Stimulated activated CD8-positive, alpha-beta memory T cell treated with anti-CD3 and anti-CD28 coated beads, Interleukin-7, amount 100 ng/mL, for 24 hours (primary cell): ENCODE data around the gene CHRM5.
"Not testable (repeated sequence)": the region's sequence is repeated elsewhere in the genome, so short reads cannot be mapped to it uniquely, and the experiment has no call there.

ENCODE experiments used
- DNase-seq: peaks from one replicate; pipeline ENCODE4 v3.0.0-alpha.2; 2020; ENCODE audit warnings: low read depth

The CHRM5 gene

DNA sequence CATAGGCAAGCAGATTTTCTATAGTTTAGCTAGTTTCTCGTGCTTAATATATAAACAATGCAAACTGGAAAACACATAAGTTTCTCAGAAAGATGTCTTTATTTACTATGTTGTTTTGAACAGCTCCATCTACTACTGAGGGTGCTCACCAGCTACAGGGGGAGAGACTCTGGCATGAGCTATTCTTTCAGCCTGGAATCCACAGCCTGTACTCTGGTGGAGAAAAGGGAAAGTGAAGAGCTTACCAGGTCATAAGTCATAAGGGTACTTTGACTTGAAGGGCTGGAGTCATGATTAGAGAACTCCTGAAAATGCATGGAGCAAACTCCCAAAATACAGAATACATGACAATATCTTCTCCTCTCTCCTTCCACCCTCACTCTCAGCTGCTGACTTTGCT, 75.1 kb downstream of the CHRM5 start:
- no peak for DNase-seq

DNA sequence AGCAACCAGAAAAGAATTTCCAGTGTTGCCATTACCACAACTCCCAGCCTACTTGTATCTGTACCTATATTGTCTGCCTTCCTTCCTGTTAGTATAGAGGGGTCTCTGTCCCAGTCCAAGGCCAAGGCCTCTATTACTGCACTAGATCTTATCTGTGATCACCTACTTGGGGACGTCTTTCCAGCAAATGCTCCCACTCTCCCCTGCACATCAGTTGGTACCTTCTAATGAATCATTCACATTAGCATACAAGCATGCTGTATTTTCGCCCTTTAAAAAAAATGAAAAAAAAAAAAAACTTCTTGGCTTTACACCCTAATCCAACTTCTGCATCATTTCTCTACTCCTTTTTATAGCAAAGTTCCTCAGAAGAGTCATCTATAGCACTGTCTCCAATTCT, 75.5 kb downstream of the CHRM5 start:
- DNase-seq: no peak

DNA sequence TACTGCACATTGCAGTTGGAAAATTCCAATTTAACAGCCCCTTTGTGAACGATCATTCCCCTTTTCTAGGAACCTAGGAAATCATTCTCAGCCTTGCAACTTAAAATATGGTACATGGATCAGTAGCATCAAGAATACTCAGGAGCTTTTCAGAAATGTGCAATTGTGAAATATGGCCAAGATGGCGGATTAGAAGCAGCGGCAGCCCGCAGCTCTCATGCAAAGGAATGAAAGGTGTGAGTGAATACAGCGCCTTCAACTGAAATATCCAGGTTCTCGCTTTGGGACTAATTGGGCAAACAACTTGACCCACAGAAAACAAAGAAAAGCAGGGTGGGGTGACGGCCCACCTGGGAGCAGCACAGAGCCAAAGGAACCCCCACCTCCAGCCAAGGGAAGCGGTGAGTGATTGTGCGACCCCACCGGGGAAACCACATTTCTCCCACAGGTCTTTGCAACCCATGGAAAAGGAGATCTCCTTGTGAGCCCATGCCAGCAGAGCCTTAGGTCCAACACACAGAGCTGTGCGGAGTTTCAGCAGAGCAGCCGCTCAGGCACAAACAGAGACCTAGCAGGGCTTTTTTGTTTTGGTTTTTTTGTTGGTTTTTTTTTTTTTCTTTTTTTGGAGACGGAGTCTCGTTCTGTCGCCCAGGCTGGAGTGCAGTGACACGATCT, 78.3 kb downstream of the CHRM5 start:
- DNase-seq: no peak

DNA sequence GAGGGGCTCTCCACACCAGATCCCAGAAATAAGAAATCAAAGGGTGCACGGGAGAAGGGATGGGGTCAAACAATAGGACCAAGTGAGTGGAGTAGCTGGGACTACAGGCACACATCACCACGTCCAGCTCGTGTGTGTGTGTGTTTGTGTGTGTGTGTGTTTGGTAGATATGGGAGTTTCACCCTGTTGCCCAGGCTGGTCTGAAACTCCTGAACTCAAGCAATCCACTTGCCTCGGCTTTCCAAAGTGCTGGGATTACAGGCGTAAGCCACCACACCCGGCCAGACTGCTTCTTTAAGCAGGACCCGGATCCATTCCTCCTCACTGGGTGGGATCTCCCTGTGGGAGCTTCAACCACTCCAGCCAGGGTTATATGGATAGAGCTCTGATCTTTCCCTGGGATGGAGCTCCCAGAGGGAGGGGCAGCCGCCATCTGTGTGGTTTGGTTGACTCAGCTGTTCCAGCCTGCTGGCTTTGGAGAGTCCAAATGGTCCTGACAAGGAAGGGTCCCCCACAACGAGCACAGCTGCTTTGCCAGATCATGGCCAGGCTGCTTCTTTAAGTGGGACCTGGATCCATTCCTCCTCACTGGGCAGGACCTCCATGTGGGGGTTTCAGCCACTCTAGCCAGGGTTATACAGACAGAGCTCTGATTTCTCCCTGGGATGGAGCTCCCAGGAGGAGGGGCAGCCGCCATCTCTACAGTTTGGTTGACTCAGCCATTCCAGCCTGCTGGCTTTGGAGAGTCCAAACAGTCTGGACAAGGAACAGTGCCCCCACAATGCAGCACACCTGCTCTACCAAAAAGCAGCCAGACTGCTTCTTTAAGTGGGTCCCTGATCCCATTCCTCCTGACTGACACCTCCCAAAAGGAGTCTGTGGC, 79.8 kb downstream of the CHRM5 start:
- DNase-seq: no peak

DNA sequence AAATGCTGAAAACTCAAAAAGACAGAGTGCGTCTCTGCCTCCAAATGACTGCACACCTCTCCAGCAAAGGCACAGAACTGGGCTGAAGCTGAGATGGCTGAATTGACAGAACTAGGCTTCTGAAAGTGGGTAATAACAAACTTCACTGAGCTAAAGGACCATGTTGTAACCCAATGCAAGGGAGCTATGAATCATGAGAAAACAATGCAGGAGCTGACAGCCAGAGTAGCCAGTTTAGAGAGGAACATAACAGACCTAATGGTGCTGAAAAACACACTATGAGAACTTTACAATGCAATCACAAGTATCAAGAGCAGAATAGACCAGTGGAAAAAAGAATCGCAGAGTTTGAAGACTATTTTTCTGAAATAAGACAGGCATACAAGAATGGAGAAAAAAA, 80.8 kb downstream of the CHRM5 start:
- DNase-seq: no peak

DNA sequence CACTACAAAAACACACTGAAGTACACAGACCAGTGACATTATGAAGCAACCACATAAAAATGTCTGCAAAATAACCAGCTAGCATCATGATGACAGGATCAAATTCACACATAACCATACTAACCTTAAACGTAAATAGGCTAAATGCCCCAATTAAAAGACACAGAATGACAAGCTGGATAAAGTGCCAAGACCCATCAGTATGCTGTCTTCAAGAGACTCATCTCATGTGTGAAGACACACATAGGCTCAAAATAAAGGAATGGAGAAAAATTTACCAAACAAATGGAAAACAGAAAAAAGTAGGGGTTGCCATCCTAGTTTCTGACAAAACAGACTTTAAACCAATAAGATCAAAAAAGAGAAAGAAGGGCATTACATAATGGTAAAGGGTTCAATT, 82.1 kb downstream of the CHRM5 start:
- DNase-seq: not testable (repeated sequence)

DNA sequence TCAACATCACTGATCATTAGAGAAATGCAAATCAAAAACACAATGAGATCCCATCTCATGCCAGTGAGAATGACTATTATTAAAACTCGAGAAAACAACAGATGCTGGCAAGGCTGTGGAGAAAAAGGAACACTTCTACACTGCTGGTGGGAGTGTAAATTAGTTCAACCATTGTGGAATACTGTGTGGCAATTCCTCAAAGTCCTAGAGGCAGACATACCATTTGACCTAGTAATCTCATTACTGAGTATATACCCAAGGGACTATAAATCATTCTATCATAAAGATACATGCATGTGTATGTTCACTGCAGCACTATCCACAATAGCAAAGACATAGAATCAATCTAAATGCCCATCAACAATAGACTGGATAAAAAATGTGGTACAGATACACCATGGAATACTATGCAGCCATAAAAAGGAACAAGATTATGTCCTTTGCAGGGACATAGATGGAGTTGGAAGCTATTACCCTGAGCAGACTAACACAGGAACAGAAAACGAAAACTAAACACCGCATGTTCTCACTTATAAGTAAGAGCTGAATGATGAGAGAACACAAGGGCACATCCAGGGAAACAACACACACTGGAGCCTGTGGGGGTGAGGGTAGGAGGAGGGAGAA, 85.9 kb downstream of the CHRM5 start:
- DNase-seq: no peak

DNA sequence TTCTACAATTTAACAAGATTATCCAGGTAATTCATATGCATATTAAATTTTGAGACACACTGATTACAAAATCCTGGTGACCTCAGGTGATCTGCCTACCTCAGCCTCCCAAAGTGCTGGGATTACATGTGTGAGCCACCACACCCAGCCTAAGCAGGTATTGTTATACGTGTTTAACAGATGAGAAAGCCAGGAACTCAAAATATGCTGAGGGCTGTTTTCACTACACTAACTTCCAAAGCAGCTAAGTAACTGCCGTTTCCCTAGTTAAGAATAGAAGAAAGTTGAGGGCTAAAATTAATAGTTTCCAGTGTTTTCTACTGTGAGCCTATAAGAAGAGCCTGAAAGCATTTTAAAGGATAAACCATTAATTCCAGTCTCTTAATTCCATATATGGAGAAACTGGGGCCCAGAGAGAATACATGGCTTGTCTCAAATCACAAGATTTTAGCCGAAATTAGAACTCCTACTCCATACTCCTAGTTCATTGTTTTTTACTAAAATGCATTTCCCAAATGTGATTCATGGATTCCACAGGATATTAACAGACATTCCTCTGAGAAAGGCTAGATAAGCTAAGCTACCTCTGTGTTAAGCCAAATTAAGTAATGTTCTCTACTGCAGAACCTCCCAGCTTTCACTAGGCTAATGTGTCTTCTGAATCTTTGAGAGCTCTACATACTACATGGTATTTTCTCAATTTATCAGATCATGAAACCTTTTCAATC, 87.7 kb downstream of the CHRM5 start:
- no peak for DNase-seq

DNA sequence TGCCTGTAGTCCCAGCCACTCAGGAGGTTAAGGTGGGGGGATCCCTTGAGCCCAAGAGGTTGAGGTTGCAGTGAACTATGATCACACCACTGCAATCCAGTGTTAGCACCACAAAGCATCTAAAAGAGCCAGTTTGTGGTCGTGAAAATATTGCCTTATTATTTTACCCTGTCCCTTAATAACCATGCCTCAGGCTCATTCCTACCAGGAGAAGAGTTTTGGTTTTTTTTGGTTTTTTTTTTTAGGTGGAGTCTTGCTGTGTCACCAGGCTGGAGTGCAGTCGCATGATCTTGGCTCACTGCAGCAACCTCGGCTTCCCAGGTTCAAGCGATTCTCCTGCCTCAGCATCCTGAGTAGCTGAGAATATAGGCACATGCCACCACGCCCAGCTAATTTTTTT, 88.6 kb downstream of the CHRM5 start:
- no peak for DNase-seq

DNA sequence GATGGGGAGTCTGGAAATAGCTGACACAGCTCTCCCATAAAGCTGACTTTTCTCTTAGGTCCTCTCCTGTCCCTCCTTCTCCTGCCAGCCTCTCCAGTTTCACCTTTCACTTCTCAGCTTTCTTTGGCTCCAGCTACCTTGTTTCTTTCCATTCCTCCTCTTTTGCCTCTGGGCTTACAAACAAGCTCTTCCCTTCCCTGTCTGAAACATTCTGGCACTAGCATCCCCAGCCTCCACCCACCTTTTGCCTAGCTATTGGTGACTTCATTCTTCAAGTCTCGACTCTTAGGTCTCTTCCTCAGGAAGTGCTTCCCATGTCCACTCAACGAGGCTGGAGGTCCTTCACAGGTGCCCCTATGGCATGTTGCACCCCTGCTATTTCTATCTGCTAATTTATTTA, 91.2 kb downstream of the CHRM5 start:
- no peak for DNase-seq

DNA sequence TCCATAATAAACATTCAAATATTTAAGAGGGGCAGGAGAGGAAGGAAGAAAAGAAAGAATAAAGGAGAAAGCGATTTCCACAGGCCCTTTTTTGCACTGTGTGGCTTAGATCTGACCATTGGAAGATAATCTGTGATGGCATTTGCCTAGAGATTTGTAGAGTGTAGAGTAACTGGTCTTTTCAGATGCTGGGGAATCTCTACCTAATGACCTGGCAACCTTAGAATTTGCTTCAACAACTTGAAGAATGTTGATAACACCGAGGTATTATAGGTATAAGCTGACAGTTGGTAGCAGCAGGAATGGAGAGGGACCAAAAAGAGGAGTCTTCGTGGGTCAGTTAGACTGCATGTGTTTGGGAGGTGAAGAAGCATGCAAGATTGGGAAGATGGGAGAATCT, 91.6 kb downstream of the CHRM5 start:
- DNase-seq: no peak

DNA sequence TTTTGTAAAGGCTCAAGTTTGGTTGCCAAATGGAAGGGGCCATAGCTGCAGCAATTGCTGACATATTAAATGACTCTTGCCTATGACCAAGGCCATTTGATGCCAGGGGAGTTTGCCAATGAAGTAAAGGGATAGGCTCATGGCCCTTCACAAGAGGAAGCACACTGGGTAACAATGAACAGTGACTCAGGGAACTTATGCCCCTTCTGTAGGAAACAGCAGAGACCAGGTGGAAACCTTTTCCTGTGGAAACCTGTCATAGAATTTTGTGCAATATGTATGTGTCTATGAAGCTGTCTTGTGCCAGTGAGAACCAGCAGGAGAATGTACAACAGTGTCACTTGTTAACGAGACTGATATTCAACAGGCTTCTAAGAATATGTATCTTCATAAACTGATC, 96.1 kb downstream of the CHRM5 start:
- no peak for DNase-seq

DNA sequence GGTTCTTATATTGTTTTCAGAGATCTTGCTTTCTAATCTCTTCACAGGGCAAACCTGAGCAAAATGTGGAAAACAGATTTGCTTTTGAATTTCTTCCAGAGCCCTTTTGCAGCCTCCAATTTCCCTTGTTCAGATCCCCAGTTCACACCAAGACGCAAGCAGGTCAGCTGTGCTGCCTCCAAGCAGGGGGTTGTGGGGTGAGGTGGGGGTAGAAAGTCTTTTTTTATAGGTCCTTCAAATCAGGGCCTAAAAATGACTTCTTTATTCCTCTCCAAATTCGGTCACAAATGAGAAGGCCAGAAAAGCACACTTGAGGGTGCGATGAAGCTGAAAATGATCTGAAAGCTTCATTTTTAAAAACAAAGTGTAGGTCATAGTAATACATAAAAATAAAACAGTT, 97.0 kb downstream of the CHRM5 start:
- no peak for DNase-seq

DNA sequence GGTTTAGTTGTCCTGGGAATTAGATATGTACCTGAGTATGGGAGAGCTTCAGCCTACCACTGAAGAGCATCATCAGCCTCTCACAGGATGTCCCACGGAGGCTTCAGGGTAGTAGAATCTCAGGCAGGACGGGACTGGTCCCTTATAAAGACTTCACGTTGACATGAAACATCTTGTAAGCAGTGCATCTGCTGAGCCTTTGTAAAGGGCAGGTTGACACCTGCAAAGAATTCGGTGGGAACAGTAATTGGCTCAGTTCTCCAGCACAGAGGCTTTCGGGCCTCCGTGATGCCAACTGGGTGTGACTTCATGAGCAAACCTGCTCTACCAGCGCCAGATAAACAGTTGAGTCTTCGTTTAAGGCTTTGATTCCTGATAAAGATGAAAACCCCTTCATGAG, 97.6 kb downstream of the CHRM5 start:
- no peak for DNase-seq

DNA sequence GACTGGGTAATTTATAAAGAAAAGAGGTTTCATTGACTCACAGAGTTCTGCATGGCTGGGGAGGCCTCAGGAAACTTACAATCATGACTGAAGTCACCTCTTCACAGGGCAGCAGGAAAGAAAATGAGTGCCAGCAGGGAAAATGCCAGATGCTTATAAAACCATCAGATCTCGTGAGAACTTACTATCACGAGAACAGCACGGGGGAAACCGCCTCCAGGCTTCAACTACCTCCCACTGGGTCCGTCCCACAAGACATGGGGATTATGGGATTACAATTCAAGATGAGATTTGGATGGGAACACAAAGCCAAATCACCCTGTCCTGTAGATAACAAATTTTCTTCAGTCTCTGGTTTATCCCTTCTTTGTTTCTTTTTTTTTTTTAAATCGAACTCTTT, 101.7 kb downstream of the CHRM5 start:
- DNase-seq: no peak

DNA sequence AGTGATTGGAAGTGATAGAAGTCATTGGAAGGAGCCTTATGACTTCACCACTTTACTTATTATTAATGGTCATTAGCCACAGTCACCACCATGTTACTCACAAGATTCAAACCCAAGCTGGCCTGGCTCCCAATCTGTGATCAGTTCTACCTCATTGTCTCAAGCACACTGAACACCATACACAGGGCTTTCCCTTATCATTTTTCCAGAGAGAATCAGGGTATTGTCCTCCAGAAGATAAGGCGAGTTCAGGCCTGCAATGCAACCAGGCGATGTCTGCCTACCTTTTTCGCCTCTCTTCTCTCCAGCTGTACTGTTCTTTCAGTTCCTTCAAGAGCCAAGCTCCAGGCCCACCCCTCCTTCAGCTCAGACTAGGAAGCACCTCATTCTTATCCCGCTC, 108.5 kb downstream of the CHRM5 start:
- no peak for DNase-seq

DNA sequence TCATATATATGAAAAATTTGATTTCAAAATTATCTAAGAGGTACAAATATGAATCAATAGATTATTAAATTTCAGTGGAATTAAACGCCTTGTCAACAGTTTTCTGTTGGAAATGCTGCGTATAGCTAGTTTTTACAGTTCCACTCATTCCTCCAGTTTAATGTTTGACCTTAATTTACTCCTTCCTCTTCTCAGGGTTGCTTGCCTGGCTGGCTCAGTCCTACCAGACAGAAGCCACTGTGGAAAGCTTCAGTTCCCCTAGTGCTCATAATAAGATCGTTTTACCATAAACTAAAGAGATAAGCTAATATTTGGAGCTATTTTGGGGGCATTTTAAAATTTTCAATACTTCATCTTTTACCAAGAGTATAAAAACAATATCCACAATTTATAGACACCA, 110.6 kb downstream of the CHRM5 start:
- DNase-seq: no peak

DNA sequence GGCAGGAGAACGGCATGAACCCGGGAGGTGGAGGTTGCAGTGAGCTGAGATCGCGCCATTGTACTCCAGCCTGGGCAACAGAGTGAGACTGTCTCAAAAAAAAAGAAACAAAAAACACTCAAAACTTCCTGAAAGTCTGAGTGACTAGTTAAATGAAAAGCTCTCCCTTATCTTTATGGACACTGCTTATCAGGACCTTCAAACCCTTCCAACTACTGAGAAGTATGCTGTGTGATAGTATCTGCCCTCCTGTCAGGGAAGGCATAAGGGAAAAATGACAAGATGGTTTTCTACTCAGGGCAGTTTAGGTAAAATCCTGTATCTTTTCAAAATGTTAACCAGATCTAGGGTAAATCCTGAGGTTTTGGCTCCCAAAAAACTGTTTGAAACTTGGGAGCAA, 111.6 kb downstream of the CHRM5 start:
- no peak for DNase-seq

DNA sequence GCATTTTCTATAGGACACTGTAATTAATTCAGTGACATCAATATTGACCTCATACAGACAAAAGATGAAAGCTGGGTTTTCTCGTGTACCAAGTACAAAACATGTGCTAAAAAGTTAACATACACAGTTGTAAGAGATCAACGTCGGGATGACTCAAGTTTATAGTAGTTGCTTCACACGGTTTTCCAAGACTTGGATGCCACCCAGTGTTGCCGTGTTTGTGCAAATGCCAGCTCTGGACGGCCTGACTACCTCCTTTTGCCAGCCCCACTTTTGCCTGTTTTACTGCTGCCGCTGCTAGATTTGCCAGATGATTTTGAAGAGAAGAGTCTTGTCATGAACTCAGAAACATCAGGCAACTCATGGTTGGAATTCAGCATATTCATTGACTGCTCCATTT, 115.8 kb downstream of the CHRM5 start:
- no peak for DNase-seq

DNA sequence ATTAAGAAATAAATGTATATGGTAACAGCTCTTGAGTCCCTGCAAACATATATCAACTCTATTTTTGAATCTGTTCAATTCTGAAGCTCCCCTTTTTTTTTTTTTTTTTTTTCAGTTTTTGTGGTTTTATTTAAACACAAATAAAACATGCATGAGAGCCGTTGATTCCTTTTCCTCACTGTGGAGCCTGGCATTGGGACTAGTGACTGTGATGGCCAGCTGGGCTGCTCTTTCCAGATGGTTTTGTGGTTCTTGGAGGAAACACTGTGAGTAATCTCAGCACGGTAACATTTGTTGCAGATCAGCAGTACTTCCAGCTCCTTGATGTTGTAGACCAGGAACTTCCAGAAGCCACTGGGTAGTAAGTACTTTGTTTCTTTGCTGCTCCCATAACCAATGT, 117.4 kb downstream of the CHRM5 start:
- no peak for DNase-seq

DNA sequence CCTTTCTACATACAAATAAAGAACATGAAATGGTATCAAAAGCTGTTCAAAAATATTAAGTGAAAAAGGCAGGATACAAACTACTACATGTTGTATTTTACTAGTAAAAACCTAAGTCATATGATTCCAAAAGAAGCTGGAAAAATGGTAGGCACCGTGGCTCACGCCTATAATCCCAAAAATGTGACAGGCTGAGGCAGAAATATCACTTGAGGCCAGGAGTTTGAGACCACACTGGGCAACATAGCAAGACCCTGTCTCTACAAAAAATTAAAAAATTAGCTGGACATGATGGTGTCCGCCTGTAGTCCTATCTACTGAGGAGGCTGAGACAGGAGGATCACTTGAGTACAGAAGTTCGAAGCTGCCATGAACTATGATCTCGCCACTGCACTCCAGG, 131.6 kb downstream of the CHRM5 start:
- no peak for DNase-seq

DNA sequence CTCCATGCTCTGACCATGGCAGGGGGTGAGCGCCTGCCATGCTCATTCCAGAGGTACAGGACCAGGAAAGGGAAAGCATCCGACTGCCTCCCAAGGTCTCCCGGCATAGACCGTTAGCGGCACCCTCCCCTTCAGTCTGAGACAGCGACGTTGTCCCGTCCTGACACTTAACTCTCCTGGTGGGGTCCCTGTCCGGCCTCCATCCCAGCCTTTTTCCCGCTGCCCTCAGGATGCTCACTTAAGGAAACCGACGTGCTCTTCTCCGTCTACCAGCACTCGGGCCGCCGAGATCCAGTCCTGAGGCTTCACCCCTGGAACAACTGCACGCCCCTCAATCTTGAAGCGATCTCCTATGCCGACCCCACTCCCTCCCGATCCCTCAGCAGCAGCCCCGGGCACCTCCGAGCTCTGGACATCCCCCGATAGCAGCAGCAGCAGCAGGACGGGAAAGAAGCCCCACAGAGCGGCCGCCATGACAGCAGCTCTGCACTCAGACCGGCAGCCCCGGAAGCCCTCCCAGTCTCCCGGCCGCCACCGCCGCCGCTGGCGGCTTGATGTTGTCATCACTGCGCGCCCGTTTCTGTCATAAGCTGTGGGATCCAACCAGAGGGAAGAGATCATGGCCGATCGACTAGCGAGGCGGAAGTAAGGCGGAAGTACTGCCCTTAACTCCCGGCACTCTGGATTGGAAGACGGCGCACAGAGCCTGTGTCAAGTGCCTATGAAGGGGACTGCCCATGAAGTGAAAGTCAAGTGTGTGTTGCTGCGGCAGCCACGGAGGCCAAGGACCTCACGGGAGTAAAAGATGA, 133.3 kb downstream of the CHRM5 start, which contains the start of the genes EMC7 and PGBD4:
Gene EMC7 (minus strand): TSS at position 497 of the 809 bp plus-strand sequence. CDS start 23 bp downstream, at position 474.
Gene PGBD4 (plus strand): TSS at position 718 of the 809 bp plus-strand sequence. CDS start 449 bp downstream, outside the sequence.
- DNase-seq: peak; percentile 99
